Activated CD8-positive, alpha-beta memory T cell treated with anti-CD3 and anti-CD28 coated beads for 1 hour (primary cell): ENCODE data around the gene SLC25A38.
"Not testable (repeated sequence)": the region's sequence is repeated elsewhere in the genome, so short reads cannot be mapped to it uniquely, and the experiment has no call there.

Experiments used
- DNase-seq, 2 donors: peaks; one replicate each; pipeline ENCODE4 v3.0.0-alpha.2; 2020; ENCODE audit warnings: low read depth in 1 of 2; ENCODE audit errors: extremely low read depth in 1 of 2

Gene SLC25A38, protein sequence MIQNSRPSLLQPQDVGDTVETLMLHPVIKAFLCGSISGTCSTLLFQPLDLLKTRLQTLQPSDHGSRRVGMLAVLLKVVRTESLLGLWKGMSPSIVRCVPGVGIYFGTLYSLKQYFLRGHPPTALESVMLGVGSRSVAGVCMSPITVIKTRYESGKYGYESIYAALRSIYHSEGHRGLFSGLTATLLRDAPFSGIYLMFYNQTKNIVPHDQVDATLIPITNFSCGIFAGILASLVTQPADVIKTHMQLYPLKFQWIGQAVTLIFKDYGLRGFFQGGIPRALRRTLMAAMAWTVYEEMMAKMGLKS

DNA sequence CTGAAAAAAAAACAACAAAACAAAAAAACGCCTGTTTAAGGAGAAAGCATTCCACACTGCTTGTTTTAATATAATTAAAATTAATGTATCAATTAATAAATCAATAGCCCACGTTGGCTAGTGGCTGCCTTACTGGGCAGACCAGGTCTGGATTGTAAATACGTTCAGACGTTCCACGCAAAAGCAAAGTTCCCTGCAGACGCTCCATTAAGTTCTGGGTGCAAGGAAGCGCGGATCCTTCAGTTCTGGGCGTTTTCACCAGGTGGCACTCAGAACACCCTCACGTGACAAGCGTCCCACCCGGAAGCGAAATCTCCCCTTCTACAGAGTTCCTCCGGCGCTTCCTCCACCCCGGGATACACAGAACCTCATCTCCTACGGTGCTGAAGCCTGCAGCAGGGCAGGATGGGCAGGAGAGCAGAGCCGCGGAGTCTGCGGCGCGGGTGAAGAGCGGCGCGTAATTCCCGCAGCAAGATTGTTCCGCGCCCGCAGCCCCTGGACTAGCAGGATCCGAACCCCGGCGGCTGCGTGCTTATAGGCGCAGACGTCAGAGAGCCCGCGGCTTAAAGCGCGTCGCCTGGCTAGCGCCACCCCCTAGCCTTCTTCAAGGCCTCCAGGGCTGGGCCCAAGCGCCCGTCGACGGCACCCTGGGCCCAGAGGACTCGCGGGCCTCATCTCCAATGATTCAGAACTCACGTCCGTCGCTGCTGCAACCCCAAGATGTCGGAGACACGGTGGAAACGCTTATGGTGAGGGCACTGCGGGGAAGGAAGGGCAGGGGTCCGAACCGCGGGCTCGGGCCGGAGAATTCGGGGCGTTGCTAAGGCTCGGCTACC is at the start of gene SLC25A38:
Gene SLC25A38 (plus strand): TSS at position 326 of the 836 bp plus-strand sequence. CDS start 355 bp downstream, at position 681.
- DNase-seq: peak; percentile 42 to 64

DNA sequence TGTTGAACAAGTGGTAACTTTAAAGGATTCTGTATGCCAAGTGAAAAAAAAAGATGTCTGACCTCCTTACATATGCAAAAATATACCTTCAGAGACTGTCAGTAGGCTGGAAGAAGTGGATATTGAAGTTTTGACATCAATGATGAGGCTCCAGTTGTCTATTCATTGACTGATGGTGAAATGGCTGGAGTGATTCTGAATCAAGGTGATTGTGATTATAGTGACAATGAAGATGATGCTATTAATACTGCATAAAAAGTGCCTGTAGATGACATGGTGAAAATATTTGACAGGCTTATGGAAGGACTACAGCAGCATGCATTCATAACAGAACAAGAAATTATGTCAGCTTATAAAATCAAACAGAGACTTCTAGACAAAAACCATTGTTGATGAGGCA is 49.6 kb upstream of the SLC25A38 start:
- DNase-seq: no peak

DNA sequence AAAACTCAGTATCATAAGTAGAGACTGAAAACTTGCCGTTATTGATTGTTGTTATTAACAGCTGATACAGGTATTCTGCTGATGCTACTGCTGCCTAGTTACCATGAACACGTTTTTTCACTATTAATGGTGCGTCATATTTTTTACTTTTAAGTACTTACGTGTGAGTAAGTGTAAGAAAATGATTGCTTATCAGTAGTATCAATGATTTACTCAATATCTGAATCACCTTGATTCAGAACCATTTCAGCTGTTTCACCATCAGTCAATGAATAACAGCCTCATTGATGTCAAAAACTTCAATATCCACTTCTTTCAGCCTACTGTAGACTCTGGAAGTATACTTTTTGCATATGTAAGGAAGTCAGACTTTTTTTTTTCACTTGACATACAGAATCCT is 49.0 kb upstream of the SLC25A38 start:
- DNase-seq: no peak

DNA sequence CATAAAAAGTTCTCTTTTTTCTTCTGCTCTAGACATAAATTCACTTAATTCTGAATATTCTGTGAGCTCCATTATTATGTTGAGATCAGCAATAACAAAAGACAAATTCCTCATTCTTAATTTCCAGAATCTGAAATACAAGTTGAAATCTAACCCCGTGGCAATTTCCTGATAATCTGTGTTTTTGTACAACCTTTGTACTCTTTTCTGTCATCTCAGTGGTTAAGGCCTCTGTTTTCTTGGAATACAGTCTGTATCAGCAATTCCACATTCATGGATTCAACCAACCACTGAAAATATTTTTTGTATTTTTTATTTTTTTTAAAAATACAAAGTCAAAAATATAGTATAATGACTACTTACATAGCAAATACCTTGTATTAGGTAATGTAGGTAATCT is 45.0 kb upstream of the SLC25A38 start:
- no peak for DNase-seq

DNA sequence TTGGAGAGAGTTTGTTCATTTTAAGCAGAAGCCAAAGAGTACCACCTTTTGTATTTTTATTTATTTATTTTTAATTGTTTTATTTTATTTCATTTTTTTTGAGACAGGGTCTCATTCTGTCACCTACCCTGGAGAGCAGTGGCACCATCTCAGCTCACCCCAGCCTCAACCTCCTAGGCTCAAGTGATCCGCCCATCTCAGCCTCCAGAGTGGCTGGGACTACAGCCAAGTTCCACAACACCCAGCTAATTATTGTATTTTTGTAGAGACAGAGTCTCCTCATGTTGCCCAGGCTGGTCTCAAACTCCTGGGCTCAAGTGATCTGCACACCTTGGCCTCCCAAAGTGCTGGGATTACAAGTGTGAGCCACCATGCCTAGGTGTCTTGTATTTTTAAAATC is 44.1 kb upstream of the SLC25A38 start:
- DNase-seq: no peak

DNA sequence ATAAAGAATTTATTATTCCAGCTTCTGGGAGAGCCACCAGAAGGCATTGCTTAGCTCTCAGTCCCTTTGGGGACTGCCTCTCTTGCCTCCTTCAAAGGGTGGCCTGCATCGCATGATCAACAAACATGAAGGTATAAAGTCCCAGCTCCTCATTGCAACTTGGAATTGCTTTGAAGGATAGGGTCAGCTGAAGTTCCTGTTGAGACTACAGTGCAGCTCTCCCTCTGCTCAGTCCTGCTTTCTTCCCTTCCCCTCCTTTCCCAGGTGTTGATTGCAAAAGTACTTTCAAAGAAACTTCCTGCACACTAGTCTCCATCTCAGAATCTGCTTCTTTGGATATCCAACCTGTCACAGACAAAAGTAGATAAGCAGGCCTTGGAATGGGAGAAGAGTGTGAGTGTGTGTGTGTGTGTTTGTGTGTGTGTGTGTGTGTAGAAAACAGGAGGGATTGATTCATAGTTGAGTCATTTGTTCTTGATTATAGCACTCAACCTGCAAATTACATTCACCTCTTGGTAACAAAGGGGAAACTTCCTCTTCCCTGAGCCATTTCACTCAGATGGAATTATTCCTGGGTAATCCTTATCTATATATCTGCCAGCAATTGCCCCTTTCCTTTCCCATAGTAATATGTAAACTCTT is 40.0 kb upstream of the SLC25A38 start:
- DNase-seq: no peak

DNA sequence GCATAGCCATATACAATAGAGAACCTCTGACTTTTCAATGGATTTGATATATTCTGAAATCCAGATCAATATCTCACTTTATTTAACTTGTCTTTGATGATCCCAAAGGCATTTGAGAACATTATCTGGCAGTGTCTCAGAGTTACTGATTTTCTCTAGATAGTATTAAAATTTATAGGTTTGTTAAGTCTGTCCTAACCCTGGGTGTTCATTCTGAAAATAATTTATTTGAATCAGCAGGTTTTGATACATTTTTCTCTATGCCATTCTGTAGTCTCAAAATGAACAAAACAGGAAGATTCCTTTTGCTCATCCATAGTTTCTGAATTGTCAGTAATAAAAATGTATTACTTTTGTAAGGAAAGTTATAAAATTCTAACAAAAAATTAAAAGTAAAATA is 39.4 kb upstream of the SLC25A38 start:
- DNase-seq: no peak

DNA sequence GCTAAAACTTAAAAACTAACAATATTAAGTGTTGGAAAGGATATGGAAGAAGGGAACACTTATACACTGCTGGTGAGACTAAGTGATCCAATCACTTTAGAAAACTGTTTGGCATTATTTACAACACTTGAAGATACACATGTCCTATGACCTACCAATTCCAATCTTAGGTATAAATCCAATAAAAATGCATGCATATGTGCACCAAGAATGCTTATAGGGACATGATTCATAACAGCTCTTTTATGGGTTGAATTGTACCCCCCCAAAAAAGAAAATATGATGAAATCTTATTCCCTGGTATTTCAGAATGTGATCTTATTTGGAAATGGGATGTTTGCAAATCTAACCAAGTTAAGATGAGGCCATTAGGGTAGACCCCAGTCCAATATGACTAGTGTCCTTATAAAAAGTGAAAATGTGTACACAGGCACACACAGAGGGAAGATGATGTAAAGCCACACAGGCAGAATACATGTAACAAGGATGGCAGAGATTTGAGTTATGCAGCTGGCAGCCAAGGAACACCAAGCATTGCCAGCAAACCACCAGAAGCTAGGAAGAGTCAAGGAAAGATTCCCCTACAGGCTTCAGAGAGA is 38.3 kb upstream of the SLC25A38 start:
- no peak for DNase-seq

DNA sequence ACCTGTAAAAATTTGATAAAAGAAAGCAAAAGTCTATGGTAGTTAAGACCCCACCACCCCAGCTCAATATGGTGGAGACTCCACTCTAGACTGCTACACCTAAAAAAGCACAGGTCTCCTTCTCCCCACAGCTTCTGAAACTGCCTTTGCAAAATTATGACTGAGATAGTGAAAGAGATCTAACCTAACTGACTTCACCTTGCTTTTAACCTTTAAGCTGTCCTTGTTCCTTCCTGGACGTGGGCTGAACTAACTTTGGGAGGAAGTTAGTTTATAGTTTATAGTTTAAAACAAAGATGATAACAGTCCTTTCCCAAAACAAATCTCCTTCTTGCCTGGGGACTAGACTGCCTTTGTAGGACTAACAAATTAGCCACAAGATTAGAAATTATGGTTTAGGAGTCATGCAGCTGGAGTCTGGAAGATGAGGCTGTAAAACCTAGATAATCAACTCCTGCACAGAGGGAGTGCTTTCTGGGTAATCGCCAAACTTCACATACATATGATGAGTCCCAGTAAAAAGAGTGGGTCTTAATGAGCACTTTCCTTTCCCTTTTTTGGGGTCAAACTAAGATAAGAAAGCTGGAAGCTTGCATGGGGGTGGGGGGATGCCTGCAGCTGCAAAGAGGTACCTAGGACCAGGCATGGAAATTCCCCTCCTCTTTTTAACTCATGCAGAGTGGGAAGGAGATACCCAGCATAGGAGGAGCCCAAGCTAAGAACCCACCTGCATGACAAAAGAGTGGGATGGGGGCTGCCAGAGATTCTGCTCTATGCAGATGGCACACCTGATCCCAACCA is 36.2 kb upstream of the SLC25A38 start:
- no peak for DNase-seq

DNA sequence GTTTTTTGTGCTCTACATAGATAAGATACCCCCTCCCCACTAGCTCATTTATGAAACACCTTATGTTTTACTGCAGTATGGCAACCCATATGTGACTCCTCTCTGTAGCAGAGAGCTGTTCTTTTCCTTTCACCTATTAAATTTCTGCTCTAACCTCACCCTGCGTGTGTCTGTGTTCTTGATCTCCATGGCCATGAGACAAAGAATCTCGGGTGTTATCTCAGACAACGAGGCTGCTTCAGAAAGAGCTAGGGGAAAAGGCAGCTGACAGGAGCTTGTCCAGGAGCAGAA is 35.6 kb upstream of the SLC25A38 start:
- DNase-seq: no peak

DNA sequence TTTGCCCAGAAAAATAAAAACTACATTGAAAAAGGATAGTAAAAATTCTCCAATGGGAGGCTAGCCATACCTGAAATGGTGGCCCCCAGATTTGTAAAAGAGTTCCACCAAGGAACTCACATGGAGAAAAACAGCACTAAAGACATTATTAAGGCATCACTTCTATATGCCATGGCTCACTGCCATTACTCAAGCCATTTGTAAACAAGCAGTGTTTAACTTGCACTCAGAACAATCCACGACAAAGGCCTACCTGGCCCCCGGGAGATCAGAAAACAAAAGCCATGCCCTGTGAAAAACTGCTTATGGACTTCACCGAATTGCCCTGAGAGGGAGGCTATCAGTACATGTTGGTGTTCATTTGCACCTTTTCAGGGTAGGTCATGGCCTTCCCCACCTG is 34.1 kb upstream of the SLC25A38 start:
- no peak for DNase-seq

DNA sequence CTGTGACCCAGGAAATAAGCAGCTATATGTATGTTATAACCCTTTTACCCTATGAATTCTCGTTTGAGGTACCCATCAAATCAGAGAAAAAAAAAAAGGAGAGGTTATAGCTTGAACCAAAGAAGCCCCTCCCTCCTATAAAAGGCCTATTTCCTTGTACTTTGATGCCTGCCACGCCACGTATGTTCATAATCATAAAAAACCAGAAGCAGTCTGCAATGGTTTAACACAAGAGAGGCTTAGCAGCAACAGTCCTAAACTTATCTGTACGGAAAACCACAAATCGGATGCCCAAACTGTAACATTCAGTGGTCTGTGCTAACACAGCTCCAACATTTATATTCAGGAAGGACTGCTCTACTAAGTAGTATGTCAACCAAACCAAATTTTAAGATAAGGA is 32.5 kb upstream of the SLC25A38 start:
- DNase-seq: no peak

DNA sequence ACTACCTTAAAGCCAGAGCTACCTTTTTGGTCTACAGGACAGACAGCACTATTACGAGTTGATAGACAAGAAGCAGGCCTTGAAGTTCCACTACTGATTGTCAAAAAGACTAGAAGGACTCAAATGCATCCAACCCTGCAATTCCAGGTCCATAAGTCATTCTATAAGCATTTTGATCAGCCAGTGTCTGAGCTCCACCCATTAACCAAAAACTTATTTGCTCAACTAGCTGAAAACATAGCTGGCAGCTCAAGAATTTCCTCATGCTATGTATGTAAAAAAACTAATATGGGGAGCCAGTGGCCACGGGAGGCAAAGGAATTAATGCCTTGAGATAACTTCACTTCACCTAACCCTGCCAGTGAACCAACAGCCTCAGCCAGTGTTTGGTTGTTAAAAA is 32.0 kb upstream of the SLC25A38 start:
- DNase-seq: not testable (repeated sequence)

DNA sequence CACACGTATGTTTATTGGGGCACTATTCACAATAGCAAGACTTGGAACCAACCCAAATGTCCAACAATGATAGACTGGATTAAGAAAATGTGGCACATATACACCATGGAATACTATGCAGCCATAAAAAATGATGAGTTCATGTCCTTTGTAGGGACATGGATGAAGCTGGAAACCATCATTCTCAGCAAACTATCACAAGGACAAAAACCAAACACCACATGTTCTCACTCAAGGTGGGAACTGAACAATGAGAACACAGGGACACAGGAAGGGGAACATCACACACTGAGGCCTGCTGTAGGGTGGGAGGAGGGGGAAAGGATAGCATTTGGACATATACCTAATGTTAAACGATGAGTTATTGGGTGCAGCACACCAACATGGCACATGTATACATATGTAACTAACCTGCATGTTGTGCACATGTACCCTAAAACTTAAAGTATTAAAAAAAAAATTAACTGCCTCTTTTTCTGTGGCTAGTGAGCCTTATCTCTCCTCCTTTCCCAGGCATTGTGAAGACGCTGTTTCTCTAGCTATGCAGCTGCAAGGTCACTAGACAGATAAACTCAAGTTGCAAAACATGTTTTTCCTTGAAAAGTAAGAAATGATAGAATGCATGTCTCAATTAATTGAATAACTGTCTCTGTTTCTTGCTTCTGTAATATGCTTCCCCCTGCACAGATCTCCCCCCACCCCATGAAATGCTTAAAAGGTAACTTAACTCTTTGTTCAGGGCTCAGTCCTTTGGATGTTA is 29.8 kb upstream of the SLC25A38 start:
- not testable (repeated sequence) for DNase-seq

DNA sequence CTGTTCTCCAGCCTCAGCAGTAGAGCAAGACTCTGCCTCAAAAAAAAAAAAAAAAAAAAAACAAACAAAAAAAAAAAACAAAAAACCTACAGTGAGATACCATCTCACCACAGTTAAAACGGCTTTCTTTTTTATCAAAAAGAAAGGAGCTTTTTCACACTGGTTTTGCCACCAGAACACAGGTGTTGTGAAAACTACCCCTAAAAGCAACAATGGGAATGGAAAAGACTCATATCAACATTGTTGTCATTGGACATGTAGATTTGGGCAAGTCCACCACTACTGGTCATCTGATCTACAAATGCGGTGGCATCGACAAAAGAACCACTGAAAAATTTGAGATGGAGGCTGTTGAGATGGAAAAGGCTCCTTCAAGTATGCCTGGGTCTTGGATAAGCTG is 24.8 kb upstream of the SLC25A38 start:
- DNase-seq: no peak

DNA sequence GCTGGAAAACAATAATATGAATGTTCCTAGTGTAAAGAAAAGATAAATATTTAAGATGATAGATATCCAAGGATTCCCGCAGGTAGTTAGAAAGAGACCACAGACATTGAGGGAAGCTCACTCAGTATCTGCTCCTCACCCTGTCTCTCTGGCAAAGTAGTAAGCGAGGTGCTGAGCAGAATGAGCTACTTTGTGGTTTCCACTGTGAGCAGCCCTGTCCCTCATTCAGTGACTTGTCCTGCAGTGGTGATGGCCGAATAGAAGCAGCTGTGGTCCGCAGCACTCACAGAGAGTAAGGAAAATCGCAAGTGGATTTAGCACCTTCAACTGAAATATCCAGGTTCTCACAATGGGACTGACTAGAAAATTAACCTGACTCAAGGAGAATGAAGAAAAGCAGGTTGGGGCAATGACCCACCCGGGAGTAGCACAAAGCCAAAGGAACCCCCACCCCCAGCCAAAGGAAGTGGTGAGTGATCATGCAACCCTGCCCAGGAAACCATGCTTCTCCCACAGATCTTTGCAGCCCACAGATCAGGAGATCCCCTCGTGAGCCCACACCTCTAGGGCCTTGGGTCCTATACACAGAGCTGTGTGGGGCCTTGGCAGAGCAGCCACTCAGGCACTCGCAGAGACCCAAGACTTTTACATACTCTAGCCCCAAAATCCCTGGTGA is 21.8 kb upstream of the SLC25A38 start:
- no peak for DNase-seq

DNA sequence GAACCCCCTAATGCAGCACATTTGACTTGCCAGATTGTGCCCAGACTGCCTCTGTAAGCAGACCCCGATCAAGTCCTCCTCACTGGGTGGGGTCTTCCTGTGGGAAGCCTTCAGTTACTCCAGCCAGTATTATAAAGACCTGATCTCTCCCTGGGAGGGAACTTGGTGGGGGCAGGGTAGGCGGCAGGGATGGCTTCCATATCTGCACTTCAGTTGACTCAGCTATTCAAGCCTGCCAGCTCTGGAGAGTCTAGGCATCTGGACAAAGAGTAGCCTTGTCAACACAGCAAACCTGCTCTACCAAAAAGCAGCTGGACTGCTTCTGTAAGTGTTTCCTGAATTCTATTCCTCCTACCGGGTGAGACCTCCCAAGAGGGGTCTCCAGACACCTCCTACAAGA is 21.0 kb upstream of the SLC25A38 start:
- no peak for DNase-seq

DNA sequence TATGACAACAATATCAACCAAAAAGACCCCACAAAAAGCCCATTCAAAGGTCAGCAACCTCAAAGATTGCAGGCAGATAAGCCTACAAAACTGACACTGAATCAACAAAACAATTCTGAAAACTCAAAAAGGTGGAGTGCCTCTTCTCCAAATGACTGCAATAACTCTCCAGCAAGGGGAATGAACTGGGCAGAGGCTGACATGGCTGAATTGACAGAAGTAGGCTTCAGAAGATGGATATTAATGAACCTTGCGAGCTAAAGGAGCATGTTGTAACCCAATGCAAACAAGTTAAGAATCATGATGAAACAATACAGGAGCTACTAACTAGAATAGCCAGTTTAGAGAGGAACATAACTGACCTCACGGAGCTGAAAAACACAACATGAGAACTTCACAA is 20.4 kb upstream of the SLC25A38 start:
- DNase-seq: no peak

DNA sequence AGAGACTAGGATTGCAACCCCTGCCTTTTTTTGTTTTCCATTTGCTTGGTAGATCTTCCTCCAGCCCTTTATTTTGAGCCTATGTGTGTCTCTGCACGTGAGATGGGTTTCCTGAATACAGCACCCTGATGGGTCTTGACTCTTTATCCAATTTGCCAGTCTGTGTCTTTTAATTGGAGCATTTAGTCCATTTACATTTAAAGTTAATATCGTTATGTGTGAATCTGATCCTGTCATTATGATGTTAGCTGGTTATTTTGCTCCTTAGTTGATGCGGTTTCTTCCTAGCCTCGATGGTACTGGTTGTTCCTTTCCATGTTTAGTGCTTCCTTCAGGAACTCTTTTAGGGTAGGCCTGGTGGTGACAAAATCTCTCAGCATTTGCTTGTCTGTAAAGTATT is 12.7 kb upstream of the SLC25A38 start:
- not testable (repeated sequence) for DNase-seq

DNA sequence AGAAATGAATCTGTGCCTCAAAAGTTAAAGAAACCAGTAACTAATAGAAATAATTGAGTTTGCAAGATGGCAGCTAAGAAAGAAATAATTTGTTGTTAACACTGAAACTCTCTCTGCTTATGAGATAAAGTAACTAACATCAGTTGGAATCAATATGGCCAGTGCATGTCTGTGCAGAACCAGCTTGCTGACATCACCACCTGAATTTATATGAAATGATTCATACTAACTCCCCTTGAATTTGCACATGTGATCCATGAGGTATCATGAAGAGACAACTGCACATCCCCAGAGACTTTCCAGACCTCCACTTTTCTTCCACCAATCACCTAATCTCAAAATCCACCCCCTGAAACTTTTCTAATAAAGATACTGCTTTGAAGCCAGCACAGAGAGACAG is 10.3 kb upstream of the SLC25A38 start:
- DNase-seq: no peak
